Dermis blood vessel endothelial cell (primary cell): ENCODE measurements around the gene CWF19L1. TPM values are rescaled to one million over a fixed set of nuclear protein-coding genes. Genes with fewer than 3 reads are reported as not detected.

Experiments used
- total RNA-seq: library from RNA; depleted of rRNA; stranded (reverse); fragments of >200 nt; gene quantifications from 2 replicates; pipeline ENCODE4 v1.2.3, GENCODE V29; 2014

CWF19L1 gene
- total RNA-seq, 1 donor from 2014 or later, result 32.5 TPM

Other genes starting within 250 kb of the CWF19L1 start
- not detected in 2 replicates for gene CPN1, start 185.8 kb downstream of the CWF19L1 start, total RNA-seq
- gene ERLIN1, start 81.6 kb downstream of the CWF19L1 start, total RNA-seq, result 32.8 and 62.6 TPM in 2 replicates
- 28.8 and 35.5 TPM in 2 replicates for gene CHUK, start 38.0 kb downstream of the CWF19L1 start, total RNA-seq
- 35.1 and 44.2 TPM in 2 replicates for gene BLOC1S2, start 19.0 kb upstream of the CWF19L1 start, total RNA-seq
- not detected in 2 replicates for gene PKD2L1, start 62.6 kb upstream of the CWF19L1 start, total RNA-seq
- 62.3 and 297 TPM in 2 replicates for gene SCD, start 79.6 kb upstream of the CWF19L1 start, total RNA-seq
- not detected in 2 replicates for gene WNT8B, start 195.4 kb upstream of the CWF19L1 start, total RNA-seq